HepG2 (cell line): Measurements from ENCODE around the gene NT5M. TPM values are rescaled to one million over a fixed set of nuclear protein-coding genes. Genes with fewer than 3 reads are reported as not detected.

Experiments
- ADNP ChIP-seq: sonication (generic); formaldehyde crosslinking; IDR thresholded peaks from 2 replicates; pipeline ENCODE4 v1.4.0; 2020; ENCODE audit warnings: missing genetic modification reagents
- AGO2 ChIP-seq: fragments of 200-400 bp; formaldehyde crosslinking; optimal IDR thresholded peaks from 2 replicates; pipeline ENCODE3; 2017; ENCODE audit warnings: mild to moderate bottlenecking, low read depth, low read length, moderate library complexity
- GABPB1 ChIP-seq: IDR thresholded peaks from 2 replicates; pipeline ENCODE4 v1.6.1; 2016; ENCODE audit warnings: mild to moderate bottlenecking, missing genetic modification reagents, moderate library complexity, missing compliant biosample characterization
- HNF4G ChIP-seq, 2 experiments: sonication (generic) in 1 of 2; formaldehyde crosslinking in 1 of 2; IDR thresholded peaks; 2 replicates each; pipeline versions ENCODE4 v1.4.0 to v1.6.1; 2011 to 2020; ENCODE audit warnings: borderline replicate concordance in 2 of 2, low read depth in 2 of 2, mild to moderate bottlenecking in 2 of 2, low read length in 1 of 2, missing genetic modification reagents in 1 of 2, moderate library complexity in 1 of 2
- PRDM15 ChIP-seq: sonication (generic); formaldehyde crosslinking; IDR thresholded peaks from 2 replicates; pipeline ENCODE4 v1.4.0; 2020; ENCODE audit warnings: missing genetic modification reagents
- TBP ChIP-seq: sonication (generic); formaldehyde crosslinking; IDR thresholded peaks from 2 replicates; pipeline ENCODE4 v1.5.0; 2020; ENCODE audit warnings: missing genetic modification reagents
- ZC3H4 ChIP-seq: sonication (generic); formaldehyde crosslinking; IDR thresholded peaks from 2 replicates; pipeline ENCODE4 v1.4.0; 2020; ENCODE audit warnings: missing genetic modification reagents, borderline replicate concordance
- ZFP91 ChIP-seq: sonication (generic); formaldehyde crosslinking; IDR thresholded peaks from 2 replicates; pipeline ENCODE4 v1.9.0; 2022; ENCODE audit warnings: missing genetic modification reagents, mild to moderate bottlenecking, borderline replicate concordance
- ZFY ChIP-seq: sonication (generic); formaldehyde crosslinking; IDR thresholded peaks from 2 replicates; pipeline ENCODE4 v1.4.0; 2020; ENCODE audit warnings: missing genetic modification reagents
- ZNF260 ChIP-seq: sonication (generic); formaldehyde crosslinking; IDR thresholded peaks from 2 replicates; pipeline ENCODE4 v1.4.0; 2020; ENCODE audit warnings: missing genetic modification reagents, low read depth, mild to moderate bottlenecking, borderline replicate concordance
- ZNF546 ChIP-seq: sonication (generic); formaldehyde crosslinking; conservative IDR thresholded peaks from 2 replicates; pipeline ENCODE4 v1.8.1; 2023; ENCODE audit warnings: mild to moderate bottlenecking, missing genetic modification reagents
- ZNF609 ChIP-seq: sonication (generic); formaldehyde crosslinking; IDR thresholded peaks from 2 replicates; pipeline ENCODE4 v1.4.0; 2020; ENCODE audit warnings: mild to moderate bottlenecking, missing genetic modification reagents, borderline replicate concordance
- ZNF710 ChIP-seq: sonication (generic); formaldehyde crosslinking; IDR thresholded peaks from 2 replicates; pipeline ENCODE4 v1.5.0; 2020; ENCODE audit warnings: mild to moderate bottlenecking, missing genetic modification reagents, borderline replicate concordance
- ZNF772 ChIP-seq: sonication (generic); formaldehyde crosslinking; IDR thresholded peaks from 2 replicates; pipeline ENCODE4 v1.5.0; 2020; ENCODE audit warnings: mild to moderate bottlenecking, missing genetic modification reagents
- polyA plus RNA-seq, 8 experiments: library from polyadenylated mRNA; depleted of rRNA in 3 of 8; stranded (reverse) in 7 of 8; unstranded in 1 of 8; fragments of >200 nt; fragmentation: Illumina TruSeq in 4 of 8; extraction: Trizol in 4 of 8; gene quantifications; 2 replicates each; pipeline versions ENCODE4 v1.2.1 to v1.2.3, GENCODE V29; 2011 to 2016; ENCODE audit warnings: low read depth in 4 of 8, missing spikeins in 1 of 8, mixed read lengths in 1 of 8; ENCODE audit not compliant: insufficient read depth in 1 of 8
- total RNA-seq, 5 experiments: library from RNA; depleted of rRNA; stranded (reverse); fragments of >200 nt; fragmentation: Illumina TruSeq; extraction: Trizol; gene quantifications; 2 replicates each; pipeline ENCODE4 v1.2.3, GENCODE V29; 2016; ENCODE audit warnings: low read depth in 1 of 5

The NT5M gene
- total and polyA plus RNA-seq, 2 of the 13 experiments (the other 11 are each of a cell fraction or from before 2014, with no cell fraction given) = 0.55 to 0.78 TPM

- TF ChIP-seq ZNF609 (CRISPR knock-in tag) (no peak), GABPB1 (CRISPR knock-in tag) (peak; percentile 25; the same call in 1 of the 2 replicates), ZFY (CRISPR knock-in tag) (peak; percentile 40), HNF4G (IDR thresholded peaks at IDR 0.05; ENCODE audit: borderline replicate concordance, low read depth, low read length) (no peak), HNF4G (CRISPR knock-in tag; IDR thresholded peaks at IDR 0.05; ENCODE audit: borderline replicate concordance, low read depth) (no peak), ZFP91 (0 out of 2 replicates have a peak, but pooled peaks have one; percentile 23), PRDM15 (CRISPR knock-in tag) (no peak), ZC3H4 (no peak), TBP (CRISPR knock-in tag) (no peak), AGO2 (no peak), ADNP (no peak), ZNF710 (CRISPR knock-in tag) (no peak), ZNF260 (CRISPR knock-in tag) (no peak), ZNF772 (no peak), ZNF546 (CRISPR knock-in tag) (no peak)
Measured at GRCh38 chr17:17346428-17347233, 43.5 kb downstream of the NT5M start (continued).
